HUDEP-2 (cell line): ENCODE data around the gene KLHL10.
A peak's percentile ranks its signal among the peaks of the same experiment; 100 is the strongest.

Experiments
- DNase-seq, 76 experiments: peaks; one replicate each; lab custom pipeline; 2025; ENCODE audit not compliant: unreplicated experiment in 76 of 76; lab: John Stamatoyannopoulos, UW

KLHL10 gene

DNA sequence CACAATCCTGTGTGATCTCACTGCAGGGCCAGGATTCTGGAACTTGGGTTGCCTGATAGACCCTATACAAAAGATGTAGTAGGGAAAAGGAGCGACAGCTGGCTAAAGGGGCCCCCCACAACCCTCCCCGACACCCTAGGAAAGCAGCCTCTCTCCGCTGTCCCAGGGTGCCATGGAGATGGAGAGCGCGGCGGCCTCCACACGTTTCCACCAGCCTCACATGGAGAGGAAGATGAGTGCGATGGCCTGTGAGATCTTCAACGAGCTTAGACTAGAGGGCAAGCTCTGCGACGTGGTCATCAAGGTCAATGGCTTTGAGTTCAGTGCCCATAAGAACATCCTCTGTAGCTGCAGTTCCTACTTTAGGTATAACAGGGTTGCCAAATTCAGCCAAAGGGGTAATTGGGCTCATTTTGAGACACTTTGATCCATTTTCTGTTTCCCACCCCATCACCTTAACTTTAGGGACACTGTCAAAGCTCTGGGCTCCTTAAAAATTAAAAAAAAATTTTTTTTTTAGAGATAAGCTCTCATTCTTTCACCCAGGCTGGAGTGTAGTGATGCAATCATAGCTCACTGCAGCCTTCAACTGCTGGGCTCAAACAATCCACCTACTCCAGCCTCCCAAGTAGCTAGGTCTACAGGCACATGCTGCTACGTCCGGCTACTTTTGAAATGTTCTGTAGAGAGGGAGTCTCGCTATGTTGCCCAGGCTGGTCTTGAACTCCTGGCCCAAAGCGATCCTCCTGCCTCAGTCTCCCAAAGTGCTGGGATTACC, at the start of gene KLHL10:
Gene KLHL10, plus strand, starts transcription at position 65 of the 778 bp plus-strand sequence. Its CDS starts 108 bp downstream, at position 173.
- no peak for DNase-seq

DNA sequence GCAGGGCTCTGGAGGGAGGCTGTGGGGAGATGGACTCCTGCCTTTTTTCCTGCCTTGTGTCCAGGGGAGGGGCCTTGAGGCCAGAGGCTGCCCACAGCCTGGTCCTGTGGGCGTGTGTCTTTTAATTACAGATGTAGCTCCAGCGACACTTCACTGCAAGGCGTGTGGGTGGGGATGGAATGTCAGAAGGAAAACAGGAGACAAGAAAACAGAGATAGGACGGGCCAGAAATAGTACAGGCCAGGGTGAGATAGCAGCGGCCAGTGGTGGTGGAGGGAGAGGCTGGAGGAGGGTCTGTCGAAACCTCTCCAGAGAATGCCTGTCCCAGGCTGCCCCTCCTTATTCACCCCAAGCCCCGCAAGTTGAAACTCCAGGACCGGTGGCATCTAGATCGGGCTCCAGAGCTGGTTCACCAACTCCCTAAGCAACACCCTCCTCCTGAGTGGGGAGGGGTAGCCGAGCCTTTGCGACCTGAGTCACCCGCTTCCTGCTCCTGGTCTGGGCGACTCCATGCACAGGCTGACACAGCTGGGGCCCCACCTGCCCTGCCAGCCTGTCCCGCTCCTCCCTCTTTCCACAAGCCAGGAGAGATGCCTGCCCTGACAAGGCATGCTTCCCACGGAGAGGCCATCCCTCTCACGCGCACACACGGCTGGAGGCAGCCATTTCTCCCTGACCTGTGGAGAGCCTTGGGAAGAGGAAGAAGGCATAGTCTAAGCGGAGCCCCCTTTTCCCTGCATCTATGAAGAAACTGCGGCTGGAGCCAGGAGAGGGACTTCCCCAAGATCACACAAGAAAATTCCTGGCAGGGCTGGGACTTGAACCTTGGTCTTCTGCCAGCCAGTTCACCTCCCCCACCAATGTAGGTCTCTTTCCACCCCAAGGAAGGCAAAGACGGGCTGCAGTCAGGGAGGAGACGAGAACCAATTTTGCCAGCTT, 44.5 kb upstream of the KLHL10 start:
- no peak for DNase-seq

DNA sequence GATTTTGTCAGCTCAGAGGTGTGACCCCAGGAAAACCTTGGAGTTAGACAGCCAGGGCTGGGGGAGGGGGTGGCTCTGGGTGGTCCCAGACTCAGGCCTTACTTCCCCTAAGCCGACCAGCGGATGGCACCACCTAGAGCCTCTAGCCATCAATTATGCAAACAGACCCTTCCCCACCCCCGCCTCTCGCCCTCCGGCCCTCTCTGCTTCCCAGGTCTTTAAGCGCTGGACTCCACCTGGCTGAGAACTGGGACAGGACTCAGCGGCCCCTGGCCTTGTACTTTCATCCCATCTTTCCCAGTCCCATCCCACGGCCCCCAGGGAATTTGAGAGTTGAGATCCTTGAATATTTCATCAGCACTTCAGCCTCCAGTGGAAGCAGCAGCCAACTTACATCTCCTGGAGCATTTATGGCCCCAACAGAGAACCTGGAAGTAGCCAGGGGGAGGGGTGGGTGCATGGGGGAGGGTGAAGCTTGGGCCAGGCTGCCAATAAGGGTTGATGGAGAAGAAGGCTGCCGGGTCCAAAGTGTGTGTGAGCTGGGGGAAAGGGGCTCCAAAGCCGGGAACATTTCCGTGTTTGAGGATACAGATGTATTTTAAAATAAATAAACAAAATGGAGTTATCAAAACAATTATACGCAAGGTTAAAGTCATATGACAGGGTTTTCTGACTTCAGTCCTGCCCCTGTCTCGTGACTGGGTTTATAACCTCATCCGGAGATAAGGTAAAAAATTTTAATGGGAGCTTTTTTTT, 43.7 kb upstream of the KLHL10 start:
- DNase-seq, result peak in 1 of 76 experiments; percentile 2

GRCh38 chr17:41794540-41794975, 43.1 kb upstream of the KLHL10 start:
- no peak for DNase-seq

- no peak for DNase-seq
These were observed 41.3 kb upstream of the KLHL10 start for GRCh38 chr17:41796121-41796895.

- no peak for DNase-seq
These were observed 40.2 kb upstream of the KLHL10 start for GRCh38 chr17:41797377-41797776.

DNA sequence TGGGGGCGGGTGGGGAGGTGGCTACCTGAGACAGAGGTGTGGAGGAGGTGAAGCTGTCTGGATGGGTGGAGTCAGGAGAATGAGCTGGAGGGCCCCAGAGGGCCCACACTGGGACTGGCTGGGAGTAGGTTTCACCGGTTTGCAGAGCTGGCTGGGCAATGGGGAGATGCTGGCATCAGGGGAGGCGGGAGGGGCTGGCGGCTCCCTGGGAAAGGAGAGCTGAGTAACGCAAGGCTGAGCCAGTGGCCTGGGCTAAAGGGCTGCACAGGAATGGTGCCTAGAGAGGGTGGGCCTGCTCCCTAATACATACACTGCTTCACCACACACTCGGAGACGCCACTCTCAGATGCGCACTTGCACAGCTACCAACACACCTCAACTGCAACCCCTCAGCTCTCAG, 38.3 kb upstream of the KLHL10 start:
- DNase-seq, result no peak

DNA sequence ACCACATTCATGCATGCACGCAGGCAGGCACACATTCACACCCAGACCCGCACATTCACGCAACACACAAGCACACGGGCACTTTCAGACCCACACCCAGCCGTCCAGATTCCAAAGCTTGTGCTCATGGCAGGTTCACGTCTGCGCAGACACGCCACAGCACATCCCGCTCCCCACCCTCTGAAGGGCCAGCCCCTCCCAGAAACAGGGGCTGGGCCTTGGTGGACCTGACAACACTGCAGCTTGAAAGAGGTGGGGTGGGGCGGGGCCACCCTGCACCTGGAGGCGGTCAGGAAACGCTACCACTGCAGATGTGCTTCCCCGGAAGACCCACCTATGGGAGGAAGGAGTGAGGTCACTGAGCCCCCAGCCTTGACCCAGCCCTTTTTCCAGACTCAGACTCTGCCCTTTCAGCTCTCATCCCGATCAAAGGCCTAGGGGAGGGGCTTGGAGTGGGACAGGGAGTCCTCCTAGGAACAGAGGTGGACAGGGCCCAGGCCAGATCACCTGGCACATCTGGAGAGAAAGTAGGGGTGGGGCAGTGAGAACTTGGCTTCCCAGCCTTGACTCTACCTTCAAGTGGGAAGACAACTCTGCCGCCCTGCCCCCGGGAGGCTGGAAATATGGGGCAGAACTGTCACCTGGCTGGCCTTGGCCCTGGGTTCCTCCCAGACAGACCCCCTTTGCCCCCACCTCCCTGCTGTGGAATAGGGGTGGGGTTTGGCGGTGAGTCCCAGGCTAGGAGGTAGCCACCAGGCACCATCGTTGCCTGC, 36.8 kb upstream of the KLHL10 start:
- DNase-seq, result no peak

DNA sequence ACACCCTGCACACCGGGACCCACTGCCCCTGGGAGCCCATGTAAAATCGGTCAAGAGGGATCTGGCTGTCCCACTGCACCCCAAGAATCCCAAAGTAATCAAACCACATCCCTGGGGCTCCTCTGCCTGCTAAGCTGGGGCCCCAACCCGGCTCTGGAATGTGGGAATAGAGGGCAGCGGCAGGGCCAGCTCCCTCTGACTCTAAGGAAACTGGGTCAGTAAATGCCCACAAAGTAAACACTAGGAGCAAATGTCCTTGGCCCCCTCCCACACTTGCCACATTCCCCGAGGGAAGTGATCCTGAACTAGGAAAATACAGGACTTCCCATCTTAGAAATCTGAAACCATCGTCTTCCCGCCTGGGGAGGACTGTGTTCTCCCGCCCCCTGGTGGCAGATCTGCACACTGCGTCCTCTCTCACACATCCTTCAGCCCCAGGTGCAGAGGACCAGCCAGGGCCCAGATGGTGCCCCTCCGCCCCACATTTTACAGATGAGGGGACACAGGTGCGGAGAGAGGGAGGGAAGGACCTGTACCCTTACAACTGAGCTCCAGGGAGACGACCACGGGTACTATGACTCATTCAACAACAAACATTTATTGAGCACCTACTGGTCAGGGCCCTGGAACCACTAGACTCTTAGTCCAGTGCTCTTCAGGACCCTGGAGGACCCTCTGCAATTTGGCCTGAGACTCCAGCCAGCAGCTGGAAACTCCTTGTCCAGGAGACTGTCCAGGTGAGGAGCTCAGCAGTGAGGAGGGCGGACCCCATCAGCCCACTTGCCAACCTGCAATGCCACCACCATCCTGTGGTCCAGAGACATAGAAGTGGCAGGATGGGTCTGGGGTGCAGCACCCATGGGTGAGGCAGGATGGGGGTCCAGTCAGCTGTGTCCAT, 36.0 kb upstream of the KLHL10 start:
- DNase-seq, result peak in 57 of 76 experiments; percentile 5 to 76 (median 42)

GRCh38 chr17:41803049-41804020, 34.3 kb upstream of the KLHL10 start:
- DNase-seq, result no peak

GRCh38 chr17:41806685-41807445, 30.8 kb upstream of the KLHL10 start:
- no peak for DNase-seq

GRCh38 chr17:41810659-41811548, 26.7 kb upstream of the KLHL10 start:
- DNase-seq, result no peak

- peak in 65 of 76 experiments; percentile 9 to 82 (median 55) for DNase-seq
These were observed 25.9 kb upstream of the KLHL10 start, which contains the start of gene P3H4 for GRCh38 chr17:41811549-41812380. Gene P3H4, minus strand, starts transcription at chr17:41811949. Its CDS starts 34 bp downstream, at chr17:41811915.

DNA sequence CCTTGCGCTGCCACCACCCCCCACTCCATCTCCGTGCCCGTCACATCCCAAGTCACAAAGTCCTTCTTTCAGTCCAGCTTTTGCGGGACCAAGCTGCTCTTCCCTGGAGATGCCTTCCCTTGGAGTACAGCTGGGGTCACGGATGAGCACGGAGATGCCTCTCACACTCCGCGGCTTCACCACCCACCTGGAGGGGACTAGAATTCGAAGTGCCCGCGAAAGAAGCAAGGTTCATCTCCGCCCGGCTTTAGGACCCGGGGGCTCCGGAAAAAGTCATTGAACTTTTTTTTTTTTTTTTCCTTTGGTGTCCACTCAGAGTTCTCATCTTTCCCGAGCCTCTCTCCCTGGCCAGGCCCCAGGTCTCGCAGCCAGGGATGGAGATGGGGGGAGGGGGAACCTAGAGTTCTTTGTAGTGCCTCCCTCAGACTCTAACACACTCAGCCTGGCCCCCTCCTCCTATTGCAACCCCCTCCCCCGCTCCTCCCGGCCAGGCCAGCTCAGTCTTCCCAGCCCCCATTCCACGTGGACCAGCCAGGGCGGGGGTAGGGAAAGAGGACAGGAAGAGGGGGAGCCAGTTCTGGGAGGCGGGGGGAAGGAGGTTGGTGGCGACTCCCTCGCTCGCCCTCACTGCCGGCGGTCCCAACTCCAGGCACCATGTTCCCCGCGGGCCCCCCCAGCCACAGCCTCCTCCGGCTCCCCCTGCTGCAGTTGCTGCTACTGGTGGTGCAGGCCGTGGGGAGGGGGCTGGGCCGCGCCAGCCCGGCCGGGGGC, 25.1 kb upstream of the KLHL10 start, which contains the start of gene FKBP10:
Gene FKBP10, plus strand, starts transcription at position 624 of the 771 bp plus-strand sequence. Its CDS starts 31 bp downstream, at position 655.
- DNase-seq, result peak in 5 of 76 experiments; percentile 9 to 22 (median 10)
